Nephron (organoid): Measurements from ENCODE around the gene SMOC2.
A peak's percentile ranks its signal among the peaks of the same experiment; 100 is the strongest.
"Not testable (repeated sequence)": the region's sequence is repeated elsewhere in the genome, so short reads cannot be mapped to it uniquely, and the experiment has no call there.

ENCODE experiments used
- H3K27ac Mint-ChIP-seq, 3 experiments: 2 replicates each; pipeline ENCODE4 v1.8.0; 2020; ENCODE audit warnings: mixed read lengths in 3 of 3, mild to moderate bottlenecking in 2 of 3, moderate library complexity in 1 of 3
- H3K27me3 Mint-ChIP-seq: 2 replicates; pipeline ENCODE4 v1.8.0; 2021; ENCODE audit warnings: low read depth, mild to moderate bottlenecking, moderate library complexity, mixed read lengths
- H3K36me3 Mint-ChIP-seq: 2 replicates; pipeline ENCODE4 v1.8.0; 2020; ENCODE audit warnings: low read depth, mixed read lengths
- H3K4me1 Mint-ChIP-seq: 2 replicates; pipeline ENCODE4 v1.8.0; 2020; ENCODE audit warnings: mixed read lengths
- H3K4me3 Mint-ChIP-seq, 3 experiments: 2 replicates each; pipeline ENCODE4 v1.8.0; 2020; ENCODE audit warnings: mild to moderate bottlenecking in 3 of 3, mixed read lengths in 3 of 3, moderate library complexity in 2 of 3
- H3K9me3 Mint-ChIP-seq: 2 replicates; pipeline ENCODE4 v1.8.0; 2020; ENCODE audit warnings: mixed read lengths
- CTCF ChIP-seq, 3 experiments: fragments of 200-600 bp; sonication (generic); IDR thresholded peaks; one replicate each; pipeline ENCODE4 v1.5.0; 2021; ENCODE audit warnings: antibody characterized with exemption in 3 of 3; ENCODE audit not compliant: unreplicated experiment in 3 of 3

The SMOC2 gene

GRCh38 chr6:168695701-168696100, 254.7 kb downstream of the SMOC2 start:
- TF ChIP-seq CTCF (IDR thresholded peaks at IDR 0.05; ENCODE audit: unreplicated experiment in 3 of 3), result no peak
- Mint-ChIP-seq H3K27ac (no peak overlapping the region), H3K9me3 (no peaks in the 10 kb centered on the region), H3K4me3 (no peak overlapping the region), H3K4me1 (peaks cover 31% of the 10 kb centered on the region), H3K27me3 (no peaks in the 10 kb centered on the region), H3K36me3 (no peaks in the 10 kb centered on the region)

- no peaks in the 10 kb centered on the region for H3K9me3 Mint-ChIP-seq
- H3K4me3 Mint-ChIP-seq, result no peak overlapping the region
- peak overlapping the region in 1 of 3 experiments; percentile 40 for H3K27ac Mint-ChIP-seq
- no peak for TF ChIP-seq CTCF (IDR thresholded peaks at IDR 0.05; ENCODE audit: unreplicated experiment in 3 of 3)
- peaks cover 30% of the 10 kb centered on the region for H3K4me1 Mint-ChIP-seq
- no peaks in the 10 kb centered on the region for H3K27me3 Mint-ChIP-seq
- H3K36me3 Mint-ChIP-seq, result no peaks in the 10 kb centered on the region
These were observed 257.9 kb downstream of the SMOC2 start for GRCh38 chr6:168698923-168699322.

DNA sequence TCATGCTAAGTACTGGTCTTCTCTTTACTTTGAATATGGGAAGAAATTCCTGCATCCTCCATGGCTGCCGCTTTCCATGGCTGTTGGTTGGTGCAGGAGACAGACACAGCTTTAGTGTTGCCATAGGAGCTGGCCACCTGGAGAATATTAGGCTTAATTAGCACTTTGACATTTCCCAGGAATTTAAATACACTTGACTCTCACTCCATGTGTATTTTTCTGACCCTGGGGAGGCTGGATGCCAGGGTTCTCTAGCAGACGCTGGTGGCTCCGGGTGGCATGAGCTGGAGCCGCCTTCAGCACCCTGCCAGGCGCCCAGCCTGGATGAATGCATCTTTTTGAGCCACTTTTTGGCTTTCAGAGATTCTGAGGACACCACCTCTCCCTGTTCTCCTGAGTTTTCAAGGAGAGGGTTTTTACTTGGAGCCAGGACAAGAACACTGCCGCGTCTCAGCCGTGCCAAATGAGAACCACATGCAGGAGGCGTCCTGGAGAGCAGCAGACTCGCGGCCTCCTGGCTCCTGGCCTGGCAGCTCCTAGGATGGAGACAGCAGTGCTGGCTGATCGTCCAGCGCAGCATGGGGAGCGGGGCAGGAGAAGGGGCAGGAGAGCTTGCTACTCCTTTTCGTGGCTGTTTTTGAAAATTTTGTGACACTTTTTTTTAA, 258.8 kb downstream of the SMOC2 start:
- H3K27me3 Mint-ChIP-seq, result peaks cover 3% of the 10 kb centered on the region
- no peaks in the 10 kb centered on the region for H3K9me3 Mint-ChIP-seq
- no peak overlapping the region for H3K4me3 Mint-ChIP-seq
- no peaks in the 10 kb centered on the region for H3K36me3 Mint-ChIP-seq
- TF ChIP-seq CTCF (IDR thresholded peaks at IDR 0.05; ENCODE audit: unreplicated experiment in 3 of 3), result no peak
- peaks cover 32% of the 10 kb centered on the region for H3K4me1 Mint-ChIP-seq
- peak overlapping the region in 1 of 3 experiments; percentile 33 for H3K27ac Mint-ChIP-seq

DNA sequence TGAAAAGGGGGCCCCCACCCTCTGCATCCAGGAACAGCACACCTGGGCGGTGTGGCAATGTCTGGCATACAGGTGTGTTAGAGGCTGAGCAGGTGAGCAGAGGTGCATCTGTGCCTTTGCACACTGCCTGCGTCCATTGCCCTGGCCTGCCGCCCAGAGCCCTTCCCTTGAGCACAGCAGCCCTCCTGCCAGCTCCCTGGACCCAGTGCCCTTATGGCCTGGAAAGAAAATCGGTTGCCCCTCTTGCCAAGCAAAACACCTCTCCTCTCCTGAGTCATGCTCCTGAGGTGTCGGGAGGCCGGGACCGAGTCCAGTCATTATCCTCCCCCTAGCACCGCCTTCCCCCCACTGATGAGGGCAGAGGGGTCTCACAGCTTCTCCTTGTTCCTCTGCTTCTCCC, 259.9 kb downstream of the SMOC2 start:
- no peaks in the 10 kb centered on the region for H3K36me3 Mint-ChIP-seq
- no peak overlapping the region for H3K4me3 Mint-ChIP-seq
- H3K9me3 Mint-ChIP-seq, result no peaks in the 10 kb centered on the region
- no peak for TF ChIP-seq CTCF (IDR thresholded peaks at IDR 0.05; ENCODE audit: unreplicated experiment in 3 of 3)
- peaks cover 27% of the 10 kb centered on the region for H3K4me1 Mint-ChIP-seq
- peaks cover 5% of the 10 kb centered on the region for H3K27me3 Mint-ChIP-seq
- H3K27ac Mint-ChIP-seq, result no peak overlapping the region

DNA sequence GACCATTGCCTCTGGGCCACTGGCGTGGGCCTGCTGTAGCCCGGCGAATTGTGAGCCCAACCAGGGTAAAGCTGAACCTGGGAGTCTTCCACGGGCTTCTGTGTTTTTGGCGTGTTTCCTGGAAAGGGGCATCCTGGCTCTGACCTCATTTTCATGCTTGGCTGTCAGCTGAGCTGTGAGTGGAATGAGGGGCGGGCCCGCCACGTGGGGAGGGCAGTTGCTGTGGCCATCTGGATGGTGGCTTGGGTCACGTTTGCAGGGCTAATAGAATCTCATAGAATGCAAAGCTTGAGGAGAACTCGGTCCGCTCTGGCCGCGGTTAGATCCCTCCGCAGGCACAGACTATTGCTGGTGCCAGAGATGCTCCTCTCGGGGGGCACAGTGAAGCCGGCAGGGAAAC, 263.0 kb downstream of the SMOC2 start:
- Mint-ChIP-seq H3K36me3 (no peaks in the 10 kb centered on the region), H3K9me3 (no peaks in the 10 kb centered on the region), H3K27ac (no peak overlapping the region), H3K4me1 (peaks cover 44% of the 10 kb centered on the region), H3K27me3 (peaks cover 8% of the 10 kb centered on the region), H3K4me3 (no peak overlapping the region)
- no peak for TF ChIP-seq CTCF (IDR thresholded peaks at IDR 0.05; ENCODE audit: unreplicated experiment in 3 of 3)

GRCh38 chr6:168704678-168705077, 263.7 kb downstream of the SMOC2 start:
- H3K9me3 Mint-ChIP-seq, result no peaks in the 10 kb centered on the region
- H3K27ac Mint-ChIP-seq, result peak overlapping the region in 2 of 3 experiments; percentile 3 to 11
- peaks cover 11% of the 10 kb centered on the region for H3K27me3 Mint-ChIP-seq
- H3K4me3 Mint-ChIP-seq, result no peak overlapping the region
- H3K4me1 Mint-ChIP-seq, result peaks cover 48% of the 10 kb centered on the region
- no peak for TF ChIP-seq CTCF (IDR thresholded peaks at IDR 0.05; ENCODE audit: unreplicated experiment in 3 of 3)
- H3K36me3 Mint-ChIP-seq, result no peaks in the 10 kb centered on the region

DNA sequence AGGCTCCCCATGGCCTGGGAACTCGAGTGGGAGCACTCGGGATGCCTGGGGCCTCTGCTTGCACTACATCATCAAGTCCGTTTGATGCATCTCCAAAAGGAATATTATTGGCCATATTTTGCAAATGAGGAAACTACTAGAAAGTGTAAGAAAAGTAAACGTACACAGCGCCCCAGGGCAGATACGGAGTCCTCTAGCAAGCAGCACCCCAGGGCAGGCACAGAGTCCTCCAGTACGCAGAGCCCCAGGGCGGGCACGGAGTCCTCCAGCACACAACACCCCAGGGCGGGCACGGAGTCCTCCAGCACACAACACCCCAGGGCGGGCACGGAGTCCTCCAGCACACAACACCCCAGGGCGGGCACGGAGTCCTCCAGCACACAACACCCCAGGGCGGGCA, 264.3 kb downstream of the SMOC2 start:
- H3K36me3 Mint-ChIP-seq, H3K9me3 Mint-ChIP-seq, H3K27ac Mint-ChIP-seq, H3K4me3 Mint-ChIP-seq: not testable (repeated sequence)
- H3K27me3 Mint-ChIP-seq, result peaks cover 11% of the 10 kb centered on the region
- H3K4me1 Mint-ChIP-seq, result peaks cover 42% of the 10 kb centered on the region
